ENCODE data around the gene TTC17.
"Not testable (repeated sequence)": the region's sequence is repeated elsewhere in the genome, so short reads cannot be mapped to it uniquely, and the experiment has no call there.

Gene TTC17

GRCh38 chr11:43381802-43382201, 23.1 kb downstream of the TTC17 start:
- DNase-seq (ENCODE audit: low read depth, low spot score), result no peak

- DNase-seq (ENCODE audit: low read depth, low spot score), result no peak
These were observed 23.9 kb downstream of the TTC17 start for GRCh38 chr11:43382614-43383013.

- DNase-seq (ENCODE audit: low read depth, low spot score), result no peak
These were observed 25.7 kb downstream of the TTC17 start for GRCh38 chr11:43384393-43384792.

GRCh38 chr11:43392713-43393112, 34.0 kb downstream of the TTC17 start:
- no peak for DNase-seq (ENCODE audit: low read depth, low spot score)

GRCh38 chr11:43393765-43394355, 35.1 kb downstream of the TTC17 start:
- DNase-seq (ENCODE audit: low read depth, low spot score), result no peak

GRCh38 chr11:43396617-43397016, 37.9 kb downstream of the TTC17 start:
- no peak for DNase-seq (ENCODE audit: low read depth, low spot score)

GRCh38 chr11:43397251-43397650, 38.5 kb downstream of the TTC17 start:
- DNase-seq (ENCODE audit: low read depth, low spot score), result no peak

- DNase-seq (ENCODE audit: low read depth, low spot score), result no peak
These were observed 41.4 kb downstream of the TTC17 start for GRCh38 chr11:43399983-43400630.

- DNase-seq (ENCODE audit: low read depth, low spot score), result no peak
These were observed 42.5 kb downstream of the TTC17 start for GRCh38 chr11:43401252-43401651.

- not testable (repeated sequence) for DNase-seq (ENCODE audit: low read depth, low spot score)
These were observed 43.1 kb downstream of the TTC17 start for GRCh38 chr11:43401811-43402210.

- no peak for DNase-seq (ENCODE audit: low read depth, low spot score)
These were observed 44.9 kb downstream of the TTC17 start for GRCh38 chr11:43403357-43404231.

GRCh38 chr11:43404406-43404805, 45.7 kb downstream of the TTC17 start:
- no peak for DNase-seq (ENCODE audit: low read depth, low spot score)

GRCh38 chr11:43404836-43405479, 46.2 kb downstream of the TTC17 start:
- DNase-seq (ENCODE audit: low read depth, low spot score), result no peak

GRCh38 chr11:43408277-43408676, 49.6 kb downstream of the TTC17 start:
- no peak for DNase-seq (ENCODE audit: low read depth, low spot score)

- no peak for DNase-seq (ENCODE audit: low read depth, low spot score)
These were observed 51.7 kb downstream of the TTC17 start for GRCh38 chr11:43410394-43410793.

GRCh38 chr11:43418197-43418596, 59.5 kb downstream of the TTC17 start:
- DNase-seq (ENCODE audit: low read depth, low spot score), result no peak

GRCh38 chr11:43419460-43419859, 60.7 kb downstream of the TTC17 start:
- no peak for DNase-seq (ENCODE audit: low read depth, low spot score)

- no peak for DNase-seq (ENCODE audit: low read depth, low spot score)
These were observed 69.3 kb downstream of the TTC17 start for GRCh38 chr11:43427971-43428370.

GRCh38 chr11:43430916-43431315, 72.2 kb downstream of the TTC17 start:
- not testable (repeated sequence) for DNase-seq (ENCODE audit: low read depth, low spot score)

- DNase-seq (ENCODE audit: low read depth, low spot score), result no peak
These were observed 76.2 kb downstream of the TTC17 start for GRCh38 chr11:43434893-43435292.

GRCh38 chr11:43440486-43440885, 81.8 kb downstream of the TTC17 start:
- no peak for DNase-seq (ENCODE audit: low read depth, low spot score)

- DNase-seq (ENCODE audit: low read depth, low spot score), result no peak
These were observed 85.1 kb downstream of the TTC17 start for GRCh38 chr11:43443811-43444210.
